Right cardiac atrium (tissue), 5 donors: ENCODE results near the gene AIF1L. TPM values are rescaled to one million over a fixed set of nuclear protein-coding genes. Genes with fewer than 3 reads are reported as not detected.

ENCODE experiments used
- ATAC-seq, 2 donors: fragments of 200-7000 bp; cut with Tn5 transposase; one replicate each; pipeline versions ENCODE4 v1.8.0 to v1.9.1; 2020; ENCODE audit warnings: moderate library complexity in 2 of 2, mild to moderate bottlenecking in 1 of 2
- DNase-seq, 3 donors: peaks; one replicate each; pipeline ENCODE4 v3.0.0-alpha.2; 2020
- H3K27ac ChIP-seq: one replicate; pipeline ENCODE4 v1.5.1; 2013; ENCODE audit warnings: mild to moderate bottlenecking, low read length, control low read depth, moderate library complexity
- H3K27me3 ChIP-seq: one replicate; pipeline ENCODE4 v1.6.1; 2013; ENCODE audit not compliant: control insufficient read depth, insufficient read depth
- H3K4me1 ChIP-seq: one replicate; pipeline ENCODE4 v1.6.1; 2013; ENCODE audit warnings: low read length; ENCODE audit not compliant: control insufficient read depth, insufficient read depth
- H3K4me3 ChIP-seq: one replicate; pipeline ENCODE4 v1.5.1; 2013; ENCODE audit warnings: low read length, control low read depth
- H3K9me3 ChIP-seq: one replicate; pipeline ENCODE4 v1.6.1; 2013; ENCODE audit warnings: low read length; ENCODE audit not compliant: control insufficient read depth
- WGBS: extraction: QIAGEN DNeasy Blood & Tissue Kit; methylation state at CpG from one replicate; pipeline ENCODE4 v1.1.7; 2013; 5-methylcytosine and 5-hydroxymethylcytosine counted together
- intact Hi-C, 4 donors: fragments of 100-400 bp; cut with DNase I; formaldehyde crosslinking; loops; one replicate each; pipeline versions ENCODE4 v1.11.0 to v1.14.0; 2022 to 2023
- polyA plus RNA-seq: library from polyadenylated mRNA; stranded (reverse); fragments of 200-250 nt; gene quantifications from one replicate; pipeline ENCODE4 v1.2.3, GENCODE V29; 2013
- total RNA-seq, 4 donors: library from RNA; stranded (reverse); fragmentation: NEBNext Ultra II Directional; extraction: Animal tissue kit (Norgen Biotek cat#: 25700); gene quantifications; one replicate each; pipeline ENCODE4 v1.2.1, GENCODE V29; 2021
- donor health status: healthy with polysubstance abuse.
- donor health status: DM: no; HTN: yes; CAD: no.
- donor health status: DM: no; HTN: no; CAD: no.
- donor health status: DM: no; HTN: yes; CAD: no; lungs with severe emphysema.
- donor health status: DM: yes; HTN: yes; CAD: no.

AIF1L gene
- total and polyA plus RNA-seq, 5 donors, result 6.9 to 22.7 (median 15.7) TPM

DNA sequence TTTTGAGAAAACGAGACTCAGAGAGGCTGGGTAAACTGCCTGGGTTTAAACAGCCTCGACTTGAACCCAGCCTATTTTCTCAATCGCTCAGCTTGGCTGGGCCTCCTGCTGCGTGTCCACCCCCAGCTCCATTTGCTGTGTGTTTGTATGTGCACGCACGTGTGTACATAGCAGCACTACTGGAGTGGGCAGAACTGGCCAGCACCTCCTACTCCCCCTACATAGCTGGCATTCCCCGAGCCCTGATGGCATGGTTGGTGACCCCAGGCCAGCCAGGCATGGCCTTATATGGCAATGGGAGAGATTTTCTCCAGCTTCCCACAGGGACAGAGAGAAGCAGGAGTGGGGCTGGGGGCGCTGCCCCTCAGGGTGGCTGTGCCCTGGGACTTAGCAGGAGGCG, 4.1 kb downstream of the AIF1L start:
- intact Hi-C loops, result no loop called here
- H3K4me3 ChIP-seq, result no peak overlapping the region
- ATAC-seq, result no peak
- H3K27me3 ChIP-seq, result no peaks in the 10 kb centered on the region
- no peak overlapping the region for H3K27ac ChIP-seq
- 69% methylated on average over 9 of the region's 9 CpGs for WGBS
- H3K9me3 ChIP-seq, result no peaks in the 10 kb centered on the region
- peaks cover 4% of the 10 kb centered on the region for H3K4me1 ChIP-seq
- no peak for DNase-seq

DNA sequence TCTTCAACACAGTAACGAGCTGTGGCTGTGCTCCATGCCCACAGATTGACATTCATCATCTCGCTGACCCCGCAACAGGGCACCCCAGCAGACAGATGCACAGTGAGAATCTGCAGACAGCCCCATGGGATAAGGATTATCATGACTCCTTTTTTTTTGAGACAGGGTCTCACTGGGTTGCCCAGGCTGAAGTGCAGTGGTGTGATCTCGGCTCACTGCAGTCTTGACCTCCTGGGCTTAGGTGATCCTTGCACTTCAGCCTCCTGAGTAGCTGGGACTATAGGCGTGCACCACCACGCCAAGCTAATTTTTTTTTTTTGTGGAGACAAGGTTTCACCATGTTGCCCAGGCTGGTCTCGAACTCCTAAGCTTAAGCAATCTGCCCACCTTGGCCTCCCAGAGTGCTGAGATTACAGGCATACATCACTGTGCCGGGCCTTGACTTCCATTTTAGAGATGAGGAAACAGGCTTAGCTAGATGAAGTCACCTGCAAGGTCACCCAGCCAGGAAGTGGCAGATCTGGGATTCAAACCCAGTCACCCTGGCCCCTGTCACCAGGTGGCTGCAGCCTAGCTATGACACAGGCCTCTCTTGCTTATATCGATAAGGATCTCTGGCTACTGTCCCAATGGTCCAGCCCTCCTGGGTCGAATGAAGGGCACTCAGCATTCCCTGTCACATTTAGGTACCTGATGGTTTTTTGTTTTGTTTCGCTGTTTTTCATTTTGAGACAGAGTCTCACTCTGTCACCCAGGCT, 5.1 kb downstream of the AIF1L start:
- intact Hi-C loops, result no loop called here
- H3K27ac ChIP-seq, result no peak overlapping the region
- ATAC-seq (no peak), DNase-seq (no peak)
- 88% methylated on average over 11 of the region's 11 CpGs for WGBS
- H3K27me3 ChIP-seq, result no peaks in the 10 kb centered on the region
- H3K9me3 ChIP-seq, result no peaks in the 10 kb centered on the region
- H3K4me1 ChIP-seq, result peaks cover 4% of the 10 kb centered on the region
- H3K4me3 ChIP-seq, result no peak overlapping the region

DNA sequence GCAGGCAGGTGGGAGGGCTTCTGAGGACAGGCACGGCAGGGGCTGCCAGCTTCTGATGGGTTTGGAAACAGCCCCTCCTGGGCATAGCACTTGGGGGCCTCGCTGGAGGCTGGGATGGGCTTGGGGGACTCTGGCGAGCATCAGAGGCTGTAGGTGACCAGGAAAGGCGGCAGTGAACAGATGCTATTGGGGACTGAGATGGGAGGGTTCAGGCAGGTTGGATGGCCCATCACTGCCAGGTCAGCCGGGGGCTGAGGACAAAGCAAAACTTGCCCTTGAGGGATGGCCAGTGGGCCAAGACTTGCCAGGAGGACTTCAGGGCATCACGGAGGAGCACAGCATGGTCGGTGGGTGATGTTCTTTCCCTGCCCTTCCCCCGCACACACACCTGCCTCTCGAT, 6.7 kb downstream of the AIF1L start:
- Histone ChIP-seq H3K27me3 (no peaks in the 10 kb centered on the region), H3K4me1 (peaks cover 7% of the 10 kb centered on the region), H3K9me3 (no peaks in the 10 kb centered on the region), H3K27ac (peak overlapping the region; percentile 49), H3K4me3 (no peak overlapping the region)
- ATAC-seq (no peak), DNase-seq (no peak)
- intact Hi-C loops, result no loop called here
- 81% methylated on average over 9 of the region's 9 CpGs for WGBS

DNA sequence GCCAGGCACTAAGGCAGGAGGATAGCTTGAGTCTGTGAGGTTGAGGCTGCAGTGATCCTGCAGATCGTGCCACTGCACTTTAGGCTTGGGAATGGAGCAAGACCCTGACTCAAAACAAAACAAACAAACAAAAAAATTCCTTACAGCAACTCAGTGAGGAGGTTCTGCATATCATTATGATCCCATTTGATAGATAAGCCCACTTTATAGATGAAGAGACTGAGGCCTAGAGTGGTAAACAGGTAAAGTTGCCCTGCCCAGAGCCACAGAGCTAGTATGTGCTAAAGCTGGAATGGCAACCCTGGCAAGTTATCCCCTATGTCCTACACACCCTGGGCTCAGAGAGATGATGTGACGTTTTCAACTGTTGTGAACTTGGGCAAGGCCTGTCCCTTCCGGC, 7.2 kb downstream of the AIF1L start:
- H3K4me1 ChIP-seq, result peaks cover 7% of the 10 kb centered on the region
- intact Hi-C loops, result no loop called here
- 91% methylated on average over 3 of the region's 3 CpGs for WGBS

DNA sequence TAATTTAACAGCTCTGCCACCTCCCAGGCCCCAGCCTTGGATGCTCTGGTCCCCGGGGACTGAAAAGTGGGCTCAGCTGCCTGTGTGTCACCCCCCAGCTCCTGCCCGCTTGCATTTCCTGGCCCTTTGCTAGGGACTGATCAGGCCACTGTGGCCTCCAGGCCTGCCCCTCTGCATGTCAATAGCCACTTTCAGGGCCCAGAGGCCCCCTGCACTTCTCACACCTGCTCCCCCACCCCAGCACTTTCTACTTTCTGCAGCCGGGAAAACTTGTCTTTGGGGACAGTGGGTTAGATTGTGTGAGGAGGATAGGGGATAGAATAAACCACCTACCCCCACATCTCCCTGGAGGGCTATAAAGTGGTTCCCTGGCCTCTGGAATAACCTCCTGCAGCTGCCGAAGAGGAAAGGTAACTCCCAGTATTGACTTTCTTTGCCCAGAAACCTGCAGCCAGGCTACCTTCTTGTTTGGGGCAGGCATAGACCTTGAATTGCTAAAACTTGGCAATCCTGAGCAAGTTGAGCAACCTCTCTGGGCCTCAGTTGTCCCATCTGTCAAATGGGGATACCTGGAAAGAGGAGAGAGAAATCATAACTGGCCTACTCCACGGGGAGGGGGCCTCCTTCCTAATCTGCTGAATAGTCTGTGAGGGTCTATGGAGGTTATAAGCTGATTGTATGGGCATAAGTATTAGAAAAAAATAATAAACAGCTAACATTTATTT, 7.8 kb downstream of the AIF1L start:
- Histone ChIP-seq H3K27ac (no peak overlapping the region), H3K4me1 (peaks cover 4% of the 10 kb centered on the region), H3K27me3 (no peaks in the 10 kb centered on the region), H3K4me3 (no peak overlapping the region), H3K9me3 (no peaks in the 10 kb centered on the region)
- no peak for ATAC-seq
- DNase-seq, result no peak
- 86% methylated on average over 5 of the region's 5 CpGs for WGBS
- intact Hi-C loops, result no loop called here

More for the DNA sequence above, 7.2 kb downstream of the AIF1L start:
- Histone ChIP-seq H3K27me3 (no peaks in the 10 kb centered on the region), H3K4me3 (no peak overlapping the region), H3K9me3 (no peaks in the 10 kb centered on the region), H3K27ac (no peak overlapping the region)
- no peak for ATAC-seq
- DNase-seq, result no peak

DNA sequence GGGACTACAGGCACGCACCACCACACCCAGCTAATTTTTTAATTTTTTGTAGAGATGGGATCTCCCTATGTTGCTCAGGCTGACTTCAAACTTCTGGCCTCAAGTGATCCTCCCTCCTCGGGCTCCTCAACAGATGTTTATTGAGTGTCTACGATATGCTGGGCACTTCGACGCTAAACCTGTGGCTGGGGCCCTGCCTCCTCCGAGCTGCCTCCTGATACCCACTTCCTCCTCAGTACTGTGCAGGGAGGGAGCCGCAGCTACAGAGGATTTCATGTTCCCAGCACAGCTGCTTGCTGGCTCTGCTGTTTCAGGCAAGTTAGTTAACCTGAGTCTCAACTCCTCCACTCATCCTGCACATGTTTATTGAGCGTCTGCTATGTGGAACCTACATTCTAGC, 9.6 kb downstream of the AIF1L start:
- H3K4me1 ChIP-seq, result peaks cover 4% of the 10 kb centered on the region
- no peaks in the 10 kb centered on the region for H3K9me3 ChIP-seq
- H3K4me3 ChIP-seq, result no peak overlapping the region
- no peak for ATAC-seq
- intact Hi-C loops, result no loop called here
- 93% methylated on average over 8 of the region's 8 CpGs for whole genome bisulfite sequencing
- H3K27me3 ChIP-seq, result no peaks in the 10 kb centered on the region
- DNase-seq, result no peak
- no peak overlapping the region for H3K27ac ChIP-seq

DNA sequence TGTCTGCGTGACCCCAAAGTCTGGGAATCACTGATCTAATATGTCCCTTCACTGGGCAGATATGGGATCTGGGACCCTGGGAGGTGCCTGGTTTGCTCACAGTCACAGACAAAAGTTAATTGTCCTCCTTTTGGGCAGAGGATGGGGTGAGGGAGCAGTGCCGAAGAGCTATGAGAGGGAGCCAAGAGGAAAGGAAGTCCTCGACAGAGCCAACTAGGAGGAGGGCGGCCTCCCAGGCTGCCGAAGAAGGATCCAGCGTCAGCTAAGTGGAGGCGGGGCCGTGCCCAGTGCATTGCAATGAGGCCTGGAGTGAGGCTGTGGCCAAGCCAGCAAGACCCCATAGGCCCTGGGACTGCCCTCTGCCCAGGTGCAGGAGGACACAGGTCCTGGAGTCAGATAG, 11.4 kb downstream of the AIF1L start:
- intact Hi-C loops, result no loop called here
- 46% methylated on average over 8 of the region's 8 CpGs for WGBS
- H3K27me3 ChIP-seq, result no peaks in the 10 kb centered on the region
- peak overlapping the region; percentile 59 for H3K27ac ChIP-seq
- H3K9me3 ChIP-seq, result no peaks in the 10 kb centered on the region
- H3K4me1 ChIP-seq, result peaks cover 4% of the 10 kb centered on the region
- DNase-seq, result peak in 2 of 3 donors; percentile 65 to 81
- peak; percentile 78 to 86 for ATAC-seq
- H3K4me3 ChIP-seq, result no peak overlapping the region

DNA sequence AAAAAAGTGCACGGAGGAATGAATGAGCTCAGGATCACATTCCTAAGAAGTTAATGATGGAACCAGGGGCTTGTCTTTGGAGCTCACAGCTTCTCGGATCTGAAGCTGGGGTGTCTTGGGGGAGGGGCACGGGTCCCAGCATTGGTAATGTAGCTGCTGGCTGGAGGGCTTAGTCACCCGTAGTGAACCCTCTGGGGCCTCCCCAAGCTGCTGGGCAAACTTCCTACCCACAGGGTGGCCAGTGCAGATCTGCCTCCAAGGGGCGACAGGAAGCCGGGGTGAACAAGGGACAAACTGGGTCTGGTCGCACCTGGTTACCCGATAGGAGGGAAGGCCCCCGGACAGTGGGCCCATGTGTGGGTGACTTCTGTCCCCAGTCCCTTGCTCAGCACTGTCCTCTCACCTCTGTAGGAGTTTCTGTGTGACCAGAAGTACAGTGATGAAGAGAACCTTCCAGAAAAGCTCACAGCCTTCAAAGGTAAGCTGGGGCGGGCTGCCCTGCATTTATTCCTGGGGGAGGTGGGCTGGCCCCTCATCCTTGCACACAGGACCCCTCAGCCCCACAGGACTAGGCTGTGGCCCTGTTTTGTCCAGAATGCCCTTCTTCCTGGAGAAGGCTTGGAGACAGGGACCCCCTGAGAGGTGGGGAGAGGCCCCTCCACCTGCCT, 15.0 kb downstream of the AIF1L start:
- no peak for DNase-seq
- no peak overlapping the region for H3K4me3 ChIP-seq
- WGBS, result 70% methylated on average over 10 of the region's 10 CpGs
- H3K9me3 ChIP-seq, result no peaks in the 10 kb centered on the region
- no peak overlapping the region for H3K27ac ChIP-seq
- H3K27me3 ChIP-seq, result no peaks in the 10 kb centered on the region
- peaks cover 2% of the 10 kb centered on the region for H3K4me1 ChIP-seq
- ATAC-seq, result no peak
- intact Hi-C loops, result no loop called here

DNA sequence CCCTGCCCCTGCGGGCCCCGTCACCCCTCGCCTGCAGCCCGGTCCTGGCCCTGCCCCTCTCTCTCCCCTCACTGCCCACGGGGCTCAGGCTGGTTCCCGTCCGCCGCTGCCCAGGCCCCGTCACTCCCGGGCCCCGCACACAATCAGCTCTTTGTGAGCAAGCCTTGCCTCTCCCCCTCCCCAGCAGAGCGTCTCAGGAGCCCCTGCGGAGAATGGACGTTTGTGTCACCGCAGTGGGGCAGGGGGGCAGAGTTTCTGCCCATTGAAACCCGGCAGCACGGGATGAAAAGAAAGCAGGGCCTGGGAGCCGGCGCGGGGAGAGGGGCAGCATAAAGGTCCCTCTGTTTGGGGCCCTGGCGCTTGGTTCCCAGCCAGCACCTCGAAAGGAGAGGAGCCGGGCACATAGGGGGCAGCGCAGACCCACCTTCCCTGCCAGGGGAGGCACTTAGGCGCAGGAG, 15.6 kb downstream of the AIF1L start:
- Histone ChIP-seq H3K4me3 (no peak overlapping the region), H3K27me3 (no peaks in the 10 kb centered on the region), H3K9me3 (no peaks in the 10 kb centered on the region), H3K27ac (no peak overlapping the region), H3K4me1 (peaks cover 2% of the 10 kb centered on the region)
- intact Hi-C loops, result no loop called here
- ATAC-seq, result no peak
- WGBS, result 76% methylated on average over 25 of the region's 25 CpGs
- DNase-seq, result no peak

DNA sequence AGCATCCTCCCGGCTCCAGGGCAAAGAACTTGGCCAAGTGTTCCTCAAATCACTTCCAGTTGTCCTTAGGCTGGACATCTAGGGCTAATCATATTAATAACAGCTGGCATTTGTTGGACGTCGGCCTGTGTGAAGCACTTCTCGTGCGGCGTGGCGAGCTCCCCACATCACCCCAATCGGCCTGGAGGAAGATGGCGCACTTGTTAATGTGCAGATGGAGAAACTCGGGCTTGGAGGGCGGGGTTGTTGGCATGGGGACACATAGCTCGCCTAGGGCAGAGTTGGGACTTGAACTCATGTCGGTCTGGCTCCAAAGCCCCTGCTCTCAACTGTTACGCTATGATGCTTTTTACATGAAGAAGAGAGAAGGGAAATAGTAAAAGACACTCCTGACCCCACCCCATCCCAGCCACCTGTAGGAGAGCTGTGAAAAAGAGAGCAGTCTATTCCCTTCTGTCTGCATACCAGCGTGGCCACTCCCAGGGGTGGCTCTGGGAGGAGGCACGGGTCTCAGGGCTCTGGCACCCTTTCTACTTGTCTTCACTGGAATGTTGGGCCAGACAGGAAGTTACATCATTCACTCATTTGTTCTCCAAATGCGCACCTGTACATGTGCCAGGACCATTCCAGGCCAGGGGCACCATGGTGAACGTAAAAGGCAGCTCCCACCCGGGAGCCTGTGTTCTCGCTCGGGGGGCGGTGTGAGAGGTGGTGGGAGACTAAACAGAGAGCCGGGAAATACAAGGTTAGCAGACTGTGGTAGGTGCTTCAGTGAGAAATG, 16.2 kb downstream of the AIF1L start:
- Histone ChIP-seq H3K4me1 (no peaks in the 10 kb centered on the region), H3K27ac (no peak overlapping the region), H3K4me3 (no peak overlapping the region), H3K9me3 (no peaks in the 10 kb centered on the region), H3K27me3 (no peaks in the 10 kb centered on the region)
- ATAC-seq, result no peak
- intact Hi-C loops, result no loop called here
- 83% methylated on average over 23 of the region's 23 CpGs for WGBS
- DNase-seq, result no peak
